ENCODE data around the gene KIRREL3.

DNA sequence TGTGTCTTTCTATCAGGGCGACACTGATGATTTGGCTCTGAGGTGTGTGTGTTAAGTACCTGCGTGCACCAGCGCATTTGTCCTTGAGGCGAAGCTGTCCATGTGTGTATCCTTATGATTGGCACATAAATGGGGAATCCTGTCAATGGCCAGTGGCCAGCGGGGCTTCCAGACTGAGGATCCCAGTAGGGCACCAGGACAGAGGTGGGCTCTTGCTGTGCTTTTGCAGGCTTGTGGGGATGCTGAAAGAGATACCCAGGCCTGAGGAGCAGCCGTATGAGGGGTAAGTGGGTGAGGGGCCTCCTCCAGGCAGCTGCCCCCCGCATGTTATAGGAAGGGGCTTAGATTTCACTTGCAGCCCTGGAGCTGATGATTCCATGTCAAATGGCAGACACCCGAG is 488.3 kb downstream of the KIRREL3 start:
- TF ChIP-seq, protein P1, sequence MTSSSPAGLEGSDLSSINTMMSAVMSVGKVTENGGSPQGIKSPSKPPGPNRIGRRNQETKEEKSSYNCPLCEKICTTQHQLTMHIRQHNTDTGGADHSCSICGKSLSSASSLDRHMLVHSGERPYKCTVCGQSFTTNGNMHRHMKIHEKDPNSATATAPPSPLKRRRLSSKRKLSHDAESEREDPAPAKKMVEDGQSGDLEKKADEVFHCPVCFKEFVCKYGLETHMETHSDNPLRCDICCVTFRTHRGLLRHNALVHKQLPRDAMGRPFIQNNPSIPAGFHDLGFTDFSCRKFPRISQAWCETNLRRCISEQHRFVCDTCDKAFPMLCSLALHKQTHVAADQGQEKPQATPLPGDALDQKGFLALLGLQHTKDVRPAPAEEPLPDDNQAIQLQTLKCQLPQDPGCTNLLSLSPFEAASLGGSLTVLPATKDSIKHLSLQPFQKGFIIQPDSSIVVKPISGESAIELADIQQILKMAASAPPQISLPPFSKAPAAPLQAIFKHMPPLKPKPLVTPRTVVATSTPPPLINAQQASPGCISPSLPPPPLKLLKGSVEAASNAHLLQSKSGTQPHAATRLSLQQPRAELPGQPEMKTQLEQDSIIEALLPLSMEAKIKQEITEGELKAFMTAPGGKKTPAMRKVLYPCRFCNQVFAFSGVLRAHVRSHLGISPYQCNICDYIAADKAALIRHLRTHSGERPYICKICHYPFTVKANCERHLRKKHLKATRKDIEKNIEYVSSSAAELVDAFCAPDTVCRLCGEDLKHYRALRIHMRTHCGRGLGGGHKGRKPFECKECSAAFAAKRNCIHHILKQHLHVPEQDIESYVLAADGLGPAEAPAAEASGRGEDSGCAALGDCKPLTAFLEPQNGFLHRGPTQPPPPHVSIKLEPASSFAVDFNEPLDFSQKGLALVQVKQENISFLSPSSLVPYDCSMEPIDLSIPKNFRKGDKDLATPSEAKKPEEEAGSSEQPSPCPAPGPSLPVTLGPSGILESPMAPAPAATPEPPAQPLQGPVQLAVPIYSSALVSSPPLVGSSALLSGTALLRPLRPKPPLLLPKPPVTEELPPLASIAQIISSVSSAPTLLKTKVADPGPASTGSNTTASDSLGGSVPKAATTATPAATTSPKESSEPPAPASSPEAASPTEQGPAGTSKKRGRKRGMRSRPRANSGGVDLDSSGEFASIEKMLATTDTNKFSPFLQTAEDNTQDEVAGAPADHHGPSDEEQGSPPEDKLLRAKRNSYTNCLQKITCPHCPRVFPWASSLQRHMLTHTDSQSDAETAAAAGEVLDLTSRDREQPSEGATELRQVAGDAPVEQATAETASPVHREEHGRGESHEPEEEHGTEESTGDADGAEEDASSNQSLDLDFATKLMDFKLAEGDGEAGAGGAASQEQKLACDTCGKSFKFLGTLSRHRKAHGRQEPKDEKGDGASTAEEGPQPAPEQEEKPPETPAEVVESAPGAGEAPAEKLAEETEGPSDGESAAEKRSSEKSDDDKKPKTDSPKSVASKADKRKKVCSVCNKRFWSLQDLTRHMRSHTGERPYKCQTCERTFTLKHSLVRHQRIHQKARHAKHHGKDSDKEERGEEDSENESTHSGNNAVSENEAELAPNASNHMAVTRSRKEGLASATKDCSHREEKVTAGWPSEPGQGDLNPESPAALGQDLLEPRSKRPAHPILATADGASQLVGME (CRISPR knock-in tag; IDR thresholded peaks at IDR 0.05): no peak
- TF ChIP-seq NEUROD1 (IDR thresholded peaks at IDR 0.05; ENCODE audit: borderline replicate concordance, low read depth, low read length, partially characterized antibody): no peak
- no peak for TF ChIP-seq SP1 (CRISPR knock-in tag; IDR thresholded peaks at IDR 0.05)
- no peak for TF ChIP-seq POLR2A (conservative IDR thresholded peaks at IDR 0.05)
- no peak for TF ChIP-seq RCOR1 (IDR thresholded peaks at IDR 0.05; ENCODE audit: borderline replicate concordance in 1 of 2, low read depth in 2 of 2, low read length in 2 of 2)

Measured in K562 (cell line).